DOHH2 (cell line): Measurements from ENCODE around the gene RBM33.

ENCODE experiments used
- H3F3A ChIP-seq: fragments of 200-600 bp; sonication (generic), shearing (Covaris generic); 2 replicates; pipeline ENCODE4 v1.6.0; 2016; ENCODE audit warnings: antibody characterized with exemption, mild to moderate bottlenecking; ENCODE audit not compliant: control insufficient read depth, insufficient read depth
- H3K27ac ChIP-seq: fragments of 200-600 bp; sonication (generic); 2 replicates; pipeline ENCODE4 v1.5.1; 2014; ENCODE audit warnings: low read depth, mild to moderate bottlenecking, low read length, moderate library complexity
- H3K27me3 ChIP-seq: fragments of 200-600 bp; sonication (generic); 2 replicates; pipeline ENCODE4 v1.6.1; 2014; ENCODE audit warnings: mild to moderate bottlenecking, low read length, mixed read lengths; ENCODE audit not compliant: control insufficient read depth
- H3K36me3 ChIP-seq: fragments of 200-600 bp; sonication (generic); 2 replicates; pipeline ENCODE4 v1.6.1; 2014; ENCODE audit warnings: mild to moderate bottlenecking, low read length, moderate library complexity, mixed read lengths; ENCODE audit not compliant: control insufficient read depth
- H3K4me1 ChIP-seq: fragments of 200-600 bp; sonication (generic); 2 replicates; pipeline ENCODE4 v1.6.1; 2014; ENCODE audit warnings: mild to moderate bottlenecking, low read length, mixed read lengths; ENCODE audit not compliant: control insufficient read depth
- H3K4me2 ChIP-seq: fragments of 200-600 bp; sonication (generic); 2 replicates; pipeline ENCODE4 v1.6.0; 2014; ENCODE audit warnings: mild to moderate bottlenecking, low read length, moderate library complexity
- H3K4me3 ChIP-seq: fragments of 200-600 bp; sonication (generic); 2 replicates; pipeline ENCODE4 v1.5.1; 2014; ENCODE audit warnings: mild to moderate bottlenecking, low read length, mixed read lengths
- H3K79me2 ChIP-seq: fragments of 200-600 bp; sonication (generic); 2 replicates; pipeline ENCODE4 v1.6.1; 2014; ENCODE audit warnings: mild to moderate bottlenecking, low read length, mixed read lengths; ENCODE audit not compliant: control insufficient read depth
- H3K9me2 ChIP-seq: fragments of 200-600 bp; sonication (generic); replicated peaks from 2 replicates; pipeline ENCODE4 v1.6.1; 2014; ENCODE audit warnings: mild to moderate bottlenecking, low read length, mixed read lengths; ENCODE audit not compliant: control insufficient read depth
- H3K9me3 ChIP-seq: fragments of 200-600 bp; sonication (generic); 2 replicates; pipeline ENCODE4 v1.6.1; 2014; ENCODE audit warnings: antibody characterized with exemption, low read length, mixed read lengths; ENCODE audit not compliant: control insufficient read depth, insufficient read depth
- H4K20me1 ChIP-seq: fragments of 200-600 bp; sonication (generic); 2 replicates; pipeline ENCODE4 v1.6.0; 2014; ENCODE audit warnings: low read depth, mild to moderate bottlenecking, antibody characterized with exemption, low read length, moderate library complexity; ENCODE audit not compliant: control insufficient read depth, insufficient read depth
- EZH2phosphoT487 ChIP-seq: fragments of 200-600 bp; sonication (generic); IDR thresholded peaks from 2 replicates; pipeline ENCODE4 v1.6.1; 2017; ENCODE audit warnings: borderline replicate concordance, mild to moderate bottlenecking, antibody characterized with exemption, low read length, moderate library complexity, mixed read lengths
- TF ChIP-seq, protein P1 (sequence below): fragments of 200-600 bp; sonication (generic); IDR thresholded peaks from one replicate; pipeline ENCODE4 v1.5.1; 2014; ENCODE audit warnings: antibody characterized with exemption, mild to moderate bottlenecking, low read depth, low read length; ENCODE audit not compliant: poor library complexity, severe bottlenecking

Gene RBM33

DNA sequence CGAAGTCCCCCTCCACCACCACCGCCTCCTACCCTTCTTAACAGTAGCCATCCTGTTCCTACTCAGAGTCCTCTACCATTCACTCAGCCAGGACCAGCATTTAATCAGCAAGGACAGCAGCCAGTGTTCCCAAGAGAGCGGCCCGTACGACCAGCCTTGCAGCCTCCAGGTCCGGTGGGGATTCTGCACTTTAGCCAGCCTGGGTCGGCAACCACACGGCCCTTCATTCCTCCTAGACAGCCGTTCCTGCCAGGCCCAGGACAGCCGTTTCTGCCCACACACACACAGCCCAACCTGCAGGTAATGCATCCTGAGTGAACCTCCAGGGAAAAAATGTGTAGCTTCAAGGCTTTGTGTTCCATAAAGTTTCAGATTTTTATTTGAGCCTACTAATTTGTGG, 93.6 kb downstream of the RBM33 start:
- H4K20me1 ChIP-seq: no peaks in the 10 kb centered on the region
- peaks cover 52% of the 10 kb centered on the region for H3F3A ChIP-seq
- H3K4me2 ChIP-seq: no peak overlapping the region
- peaks cover 85% of the 10 kb centered on the region for H3K79me2 ChIP-seq
- peak overlapping the region; percentile 19 for H3K27ac ChIP-seq
- H3K27me3 ChIP-seq: no peaks in the 10 kb centered on the region
- no peak overlapping the region for H3K4me3 ChIP-seq
- H3K9me3 ChIP-seq: no peaks in the 10 kb centered on the region
- H3K9me2 ChIP-seq: no peaks in the 10 kb centered on the region
- H3K36me3 ChIP-seq: peaks cover 94% of the 10 kb centered on the region
- peaks cover 95% of the 10 kb centered on the region for H3K4me1 ChIP-seq
- no peak for TF ChIP-seq EZH2phosphoT487
- TF ChIP-seq, protein P1, sequence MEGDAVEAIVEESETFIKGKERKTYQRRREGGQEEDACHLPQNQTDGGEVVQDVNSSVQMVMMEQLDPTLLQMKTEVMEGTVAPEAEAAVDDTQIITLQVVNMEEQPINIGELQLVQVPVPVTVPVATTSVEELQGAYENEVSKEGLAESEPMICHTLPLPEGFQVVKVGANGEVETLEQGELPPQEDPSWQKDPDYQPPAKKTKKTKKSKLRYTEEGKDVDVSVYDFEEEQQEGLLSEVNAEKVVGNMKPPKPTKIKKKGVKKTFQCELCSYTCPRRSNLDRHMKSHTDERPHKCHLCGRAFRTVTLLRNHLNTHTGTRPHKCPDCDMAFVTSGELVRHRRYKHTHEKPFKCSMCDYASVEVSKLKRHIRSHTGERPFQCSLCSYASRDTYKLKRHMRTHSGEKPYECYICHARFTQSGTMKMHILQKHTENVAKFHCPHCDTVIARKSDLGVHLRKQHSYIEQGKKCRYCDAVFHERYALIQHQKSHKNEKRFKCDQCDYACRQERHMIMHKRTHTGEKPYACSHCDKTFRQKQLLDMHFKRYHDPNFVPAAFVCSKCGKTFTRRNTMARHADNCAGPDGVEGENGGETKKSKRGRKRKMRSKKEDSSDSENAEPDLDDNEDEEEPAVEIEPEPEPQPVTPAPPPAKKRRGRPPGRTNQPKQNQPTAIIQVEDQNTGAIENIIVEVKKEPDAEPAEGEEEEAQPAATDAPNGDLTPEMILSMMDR: no peak

- H3K27ac ChIP-seq: peak overlapping the region; percentile 19; the same call in 1 of the 2 replicates
- H3K9me3 ChIP-seq: no peaks in the 10 kb centered on the region
- peaks cover 52% of the 10 kb centered on the region for H3F3A ChIP-seq
- no peak overlapping the region for H3K4me2 ChIP-seq
- peaks cover 85% of the 10 kb centered on the region for H3K79me2 ChIP-seq
- H3K9me2 ChIP-seq: no peaks in the 10 kb centered on the region
- H3K4me3 ChIP-seq: no peak overlapping the region
- TF ChIP-seq EZH2phosphoT487: no peak
- TF ChIP-seq, protein P1: peak; percentile 89
- no peaks in the 10 kb centered on the region for H4K20me1 ChIP-seq
- no peaks in the 10 kb centered on the region for H3K27me3 ChIP-seq
- H3K4me1 ChIP-seq: peaks cover 95% of the 10 kb centered on the region
- H3K36me3 ChIP-seq: peaks cover 94% of the 10 kb centered on the region
Observed at GRCh38 chr7:155738652-155739537, 94.4 kb downstream of the RBM33 start.

GRCh38 chr7:155739538-155740143, 95.2 kb downstream of the RBM33 start:
- H4K20me1 ChIP-seq: no peaks in the 10 kb centered on the region
- no peaks in the 10 kb centered on the region for H3K9me2 ChIP-seq
- H3K4me2 ChIP-seq: no peak overlapping the region
- peaks cover 94% of the 10 kb centered on the region for H3K36me3 ChIP-seq
- H3F3A ChIP-seq: peaks cover 51% of the 10 kb centered on the region
- H3K79me2 ChIP-seq: peaks cover 84% of the 10 kb centered on the region
- H3K4me1 ChIP-seq: peaks cover 95% of the 10 kb centered on the region
- no peak overlapping the region for H3K4me3 ChIP-seq
- no peaks in the 10 kb centered on the region for H3K27me3 ChIP-seq
- TF ChIP-seq EZH2phosphoT487: no peak
- TF ChIP-seq, protein P1: no peak
- no peaks in the 10 kb centered on the region for H3K9me3 ChIP-seq
- H3K27ac ChIP-seq: peak overlapping the region; percentile 91
